NB4 (cell line): Measurements from ENCODE around the gene RBMXL3.

Experiments
- MYC ChIP-seq: IDR thresholded peaks from 2 replicates; pipeline ENCODE4 v1.6.1; 2011; ENCODE audit warnings: low read depth, low read length
- TF ChIP-seq, protein P1 (sequence below): IDR thresholded peaks from one replicate; pipeline ENCODE4 v1.5.1; 2012; ENCODE audit warnings: low read depth, low read length

DNA sequence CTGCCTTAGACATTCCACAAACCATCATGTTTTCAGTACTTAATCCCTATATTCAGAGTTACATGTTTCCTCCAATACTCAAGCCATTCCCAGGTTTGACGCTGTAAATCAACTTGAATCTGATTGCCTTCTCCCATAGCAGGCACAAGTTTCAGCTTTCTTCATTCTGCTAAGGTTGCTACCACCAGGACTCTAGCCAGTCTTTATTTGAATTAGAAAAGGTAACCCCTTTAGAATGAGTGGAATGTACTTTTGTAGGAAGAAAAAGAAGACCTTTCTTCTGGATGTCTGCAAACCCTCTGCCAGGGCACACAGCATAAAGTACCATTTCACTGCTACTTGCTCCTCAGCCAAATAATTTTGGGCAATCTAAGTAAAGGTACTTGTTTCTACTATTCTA is 10.7 kb upstream of the RBMXL3 start:
- TF ChIP-seq MYC, result no peak
- TF ChIP-seq, protein P1, sequence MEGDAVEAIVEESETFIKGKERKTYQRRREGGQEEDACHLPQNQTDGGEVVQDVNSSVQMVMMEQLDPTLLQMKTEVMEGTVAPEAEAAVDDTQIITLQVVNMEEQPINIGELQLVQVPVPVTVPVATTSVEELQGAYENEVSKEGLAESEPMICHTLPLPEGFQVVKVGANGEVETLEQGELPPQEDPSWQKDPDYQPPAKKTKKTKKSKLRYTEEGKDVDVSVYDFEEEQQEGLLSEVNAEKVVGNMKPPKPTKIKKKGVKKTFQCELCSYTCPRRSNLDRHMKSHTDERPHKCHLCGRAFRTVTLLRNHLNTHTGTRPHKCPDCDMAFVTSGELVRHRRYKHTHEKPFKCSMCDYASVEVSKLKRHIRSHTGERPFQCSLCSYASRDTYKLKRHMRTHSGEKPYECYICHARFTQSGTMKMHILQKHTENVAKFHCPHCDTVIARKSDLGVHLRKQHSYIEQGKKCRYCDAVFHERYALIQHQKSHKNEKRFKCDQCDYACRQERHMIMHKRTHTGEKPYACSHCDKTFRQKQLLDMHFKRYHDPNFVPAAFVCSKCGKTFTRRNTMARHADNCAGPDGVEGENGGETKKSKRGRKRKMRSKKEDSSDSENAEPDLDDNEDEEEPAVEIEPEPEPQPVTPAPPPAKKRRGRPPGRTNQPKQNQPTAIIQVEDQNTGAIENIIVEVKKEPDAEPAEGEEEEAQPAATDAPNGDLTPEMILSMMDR, result no peak
